NCI-H2081 (cell line): ENCODE data around the gene ALG12.

Source experiments
- DNase-seq, 2 experiments: peaks; one replicate each; lab custom pipeline; 2025; lab: John Stamatoyannopoulos, UW

ALG12 gene

DNA sequence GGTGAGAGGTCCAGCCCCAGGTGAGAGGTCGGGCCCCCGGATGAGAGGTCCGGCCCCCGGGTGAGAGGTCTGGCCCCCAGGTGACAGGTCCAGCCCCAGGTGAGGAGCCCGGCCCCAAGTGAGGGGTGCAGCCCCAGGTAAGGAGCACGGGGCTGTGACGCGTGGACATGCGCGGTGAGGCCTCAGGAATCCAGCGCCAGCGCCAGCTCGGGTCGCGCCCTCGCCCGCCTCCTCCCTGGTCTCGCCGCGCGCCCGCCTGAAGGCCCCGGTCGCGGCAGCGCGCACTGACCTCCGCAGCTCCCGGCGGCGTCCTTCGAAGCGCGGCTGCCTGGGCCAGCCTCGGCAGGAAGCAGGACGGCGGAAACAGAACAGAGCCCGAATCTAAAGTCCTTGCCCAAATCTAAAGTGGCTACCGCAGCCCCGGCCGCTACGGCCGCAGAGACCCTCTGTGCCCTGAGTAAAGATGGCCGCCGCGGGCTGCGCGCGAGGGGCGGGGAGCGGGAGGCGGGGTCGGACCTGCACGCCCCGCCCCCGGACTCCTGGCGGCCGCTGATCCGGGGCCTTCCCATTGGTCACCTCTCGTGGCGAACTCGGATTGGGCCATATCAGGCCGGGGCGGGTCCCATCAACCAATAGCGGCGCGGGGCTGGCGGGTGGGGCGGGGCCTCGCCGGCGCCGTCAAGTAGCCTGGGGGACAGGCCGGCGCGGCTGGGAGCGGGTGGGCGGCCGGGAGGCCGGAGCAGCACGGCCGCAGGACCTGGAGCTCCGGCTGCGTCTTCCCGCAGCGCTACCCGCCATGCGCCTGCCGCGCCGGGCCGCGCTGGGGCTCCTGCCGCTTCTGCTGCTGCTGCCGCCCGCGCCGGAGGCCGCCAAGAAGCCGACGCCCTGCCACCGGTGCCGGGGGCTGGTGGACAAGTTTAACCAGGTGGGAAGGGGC is at the start of gene ALG12, which contains the start of gene CRELD2:
Gene ALG12 (minus strand): TSS at position 465 of the 937 bp plus-strand sequence. CDS start 4,673 bp downstream, outside the sequence.
Gene CRELD2 (plus strand): TSS at position 661 of the 937 bp plus-strand sequence. CDS start 136 bp downstream, at position 797.
- peak; percentile 87 to 90 for DNase-seq

DNA sequence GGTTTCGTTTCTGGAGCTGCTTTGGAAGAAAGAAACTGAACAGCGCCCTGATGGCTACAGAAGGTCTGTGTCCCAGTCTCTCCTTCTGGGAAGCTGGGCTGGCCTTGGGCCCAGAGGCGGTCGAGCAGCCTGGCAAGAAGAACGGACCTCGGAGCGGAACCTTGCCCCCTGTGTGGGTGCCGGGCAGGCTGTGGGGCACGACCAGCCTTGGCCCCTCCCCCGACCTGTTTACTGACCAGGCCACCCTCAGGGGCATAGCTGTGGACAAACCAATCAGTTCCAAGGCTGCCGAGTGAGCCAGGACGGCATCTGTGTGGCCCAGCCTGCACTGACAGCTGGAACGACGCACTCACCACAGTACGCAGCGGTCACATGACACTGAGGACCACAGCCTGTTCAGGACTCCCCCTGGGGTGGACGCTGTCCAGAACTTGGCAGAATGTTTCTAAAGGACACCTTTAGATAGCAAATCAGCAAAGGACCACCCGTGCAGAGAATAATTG is 49.5 kb upstream of the ALG12 start:
- no peak for DNase-seq

DNA sequence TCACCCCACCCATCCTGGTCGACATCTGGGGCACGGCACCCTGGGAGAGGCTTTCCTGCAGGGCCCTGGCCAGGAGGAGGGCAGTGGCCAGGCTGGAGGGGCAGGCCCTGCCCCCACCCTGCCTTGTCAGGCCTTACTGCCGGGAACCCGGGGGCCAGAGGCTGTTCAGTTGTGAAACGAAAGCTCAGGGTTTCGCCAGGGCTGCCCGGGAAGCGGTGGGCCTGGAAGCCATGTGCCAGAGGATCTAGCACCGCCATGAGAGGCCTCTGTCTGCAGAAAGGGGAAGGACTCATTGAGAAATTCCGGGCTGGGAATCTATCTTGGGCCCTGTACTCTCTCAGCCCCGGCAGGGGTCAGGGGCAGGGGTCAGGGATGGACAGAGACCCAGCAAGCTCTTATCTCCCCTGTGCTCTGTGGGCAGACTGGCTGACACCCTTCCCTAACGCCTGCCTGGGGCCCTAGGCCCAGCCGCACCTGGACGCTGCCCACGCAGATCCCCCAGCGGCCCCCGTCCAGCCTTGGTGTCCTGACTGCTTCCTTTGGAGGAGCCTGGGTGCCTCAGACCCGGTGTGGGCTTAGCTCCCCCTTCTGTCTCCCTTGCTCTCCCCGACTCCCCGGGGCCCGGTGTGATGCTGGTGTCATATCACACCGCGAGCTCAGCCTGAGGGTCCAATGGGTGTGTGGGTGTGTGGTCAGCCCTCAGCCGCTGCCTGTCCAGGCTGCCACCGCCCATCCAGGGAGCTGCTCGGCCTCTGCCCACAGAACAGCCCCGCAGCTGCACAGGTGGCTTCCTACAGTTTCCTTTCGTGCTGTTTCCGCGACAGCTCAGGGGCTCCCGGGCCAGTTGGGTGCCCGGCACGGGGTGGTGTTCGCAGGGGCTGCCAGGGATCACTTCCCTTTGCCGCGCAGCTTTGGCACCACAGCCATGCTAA is 48.8 kb upstream of the ALG12 start:
- DNase-seq: no peak

DNA sequence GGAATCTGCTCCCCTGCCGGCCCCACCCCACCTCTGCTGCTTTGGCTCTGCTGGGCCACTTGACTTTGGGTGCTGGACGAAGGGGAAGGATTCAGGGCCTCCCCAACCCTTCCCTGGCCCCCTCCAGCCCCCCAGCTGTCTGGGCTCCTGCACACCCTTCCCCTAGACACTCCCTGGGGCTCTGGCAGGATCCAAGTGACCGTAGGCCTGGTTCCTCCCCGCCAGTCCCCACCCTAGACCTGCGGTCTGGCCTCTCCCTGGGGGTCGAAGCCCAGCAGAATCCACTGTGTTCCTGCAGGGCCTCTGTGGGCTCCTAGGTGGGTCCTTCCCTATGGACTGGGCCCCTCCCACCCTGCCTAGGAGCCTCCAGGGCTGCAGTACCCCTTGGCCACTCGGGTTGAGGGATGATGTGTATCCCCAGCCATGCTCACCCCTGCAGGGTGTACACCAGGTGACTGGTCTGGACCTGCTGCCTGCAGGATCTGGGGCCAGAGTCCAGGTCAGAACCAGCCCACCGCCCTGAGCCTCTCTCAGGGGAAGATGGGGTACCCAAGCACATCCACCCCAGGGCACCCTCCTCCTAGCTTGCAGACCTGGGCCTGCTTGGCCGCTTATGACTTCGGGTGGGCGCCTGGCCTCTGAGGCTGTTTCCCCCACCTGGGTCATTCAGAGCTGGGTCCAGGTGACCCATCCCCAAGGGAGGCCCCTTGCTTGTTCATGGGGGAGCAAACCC is 48.0 kb upstream of the ALG12 start:
- no peak for DNase-seq

DNA sequence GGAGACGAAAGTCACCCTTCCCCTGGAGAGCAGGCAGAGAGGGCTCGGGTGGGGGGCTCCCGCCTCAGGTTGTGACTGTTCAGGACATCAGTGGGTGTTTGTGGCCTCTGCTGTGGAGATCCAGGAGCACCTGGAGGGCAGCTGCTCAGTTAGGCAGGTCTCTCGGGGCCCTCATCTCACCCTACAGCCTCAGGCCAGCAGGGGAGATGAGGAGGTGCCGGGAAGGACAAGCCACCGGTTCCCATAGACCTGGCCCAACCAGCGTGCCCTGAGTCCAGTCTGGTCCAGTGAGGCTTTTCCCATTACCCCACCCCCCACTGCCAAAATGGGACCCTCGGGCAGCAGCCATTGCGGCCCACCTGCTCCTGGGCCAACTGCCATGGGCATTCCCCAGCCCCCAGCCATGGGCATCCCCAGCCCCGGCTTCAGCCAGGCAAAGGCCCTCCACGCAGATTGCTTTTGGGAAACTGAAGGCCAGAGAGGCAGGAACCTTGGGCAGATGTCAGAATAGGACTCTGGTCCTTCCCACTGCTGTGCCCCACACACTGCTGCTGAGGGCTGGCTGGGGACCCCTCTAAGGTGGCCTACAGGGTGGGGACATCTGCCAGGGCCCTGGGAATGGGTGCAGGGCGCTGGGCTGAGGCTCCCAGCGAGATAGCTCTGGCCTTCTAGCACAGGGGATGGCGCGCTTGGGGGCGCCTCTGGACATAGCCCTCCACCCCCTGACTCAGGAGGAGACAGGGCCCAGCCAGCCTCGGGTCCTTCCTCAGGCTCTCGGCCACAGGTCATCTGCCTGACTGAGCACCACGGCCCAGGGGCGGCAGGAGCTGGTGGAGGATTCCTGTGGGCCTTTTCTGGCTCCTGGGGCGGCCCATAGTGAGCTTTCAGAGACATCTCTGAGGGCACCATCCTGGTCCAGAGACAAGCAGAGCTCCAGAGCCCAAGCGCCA is 47.1 kb upstream of the ALG12 start:
- DNase-seq: no peak

DNA sequence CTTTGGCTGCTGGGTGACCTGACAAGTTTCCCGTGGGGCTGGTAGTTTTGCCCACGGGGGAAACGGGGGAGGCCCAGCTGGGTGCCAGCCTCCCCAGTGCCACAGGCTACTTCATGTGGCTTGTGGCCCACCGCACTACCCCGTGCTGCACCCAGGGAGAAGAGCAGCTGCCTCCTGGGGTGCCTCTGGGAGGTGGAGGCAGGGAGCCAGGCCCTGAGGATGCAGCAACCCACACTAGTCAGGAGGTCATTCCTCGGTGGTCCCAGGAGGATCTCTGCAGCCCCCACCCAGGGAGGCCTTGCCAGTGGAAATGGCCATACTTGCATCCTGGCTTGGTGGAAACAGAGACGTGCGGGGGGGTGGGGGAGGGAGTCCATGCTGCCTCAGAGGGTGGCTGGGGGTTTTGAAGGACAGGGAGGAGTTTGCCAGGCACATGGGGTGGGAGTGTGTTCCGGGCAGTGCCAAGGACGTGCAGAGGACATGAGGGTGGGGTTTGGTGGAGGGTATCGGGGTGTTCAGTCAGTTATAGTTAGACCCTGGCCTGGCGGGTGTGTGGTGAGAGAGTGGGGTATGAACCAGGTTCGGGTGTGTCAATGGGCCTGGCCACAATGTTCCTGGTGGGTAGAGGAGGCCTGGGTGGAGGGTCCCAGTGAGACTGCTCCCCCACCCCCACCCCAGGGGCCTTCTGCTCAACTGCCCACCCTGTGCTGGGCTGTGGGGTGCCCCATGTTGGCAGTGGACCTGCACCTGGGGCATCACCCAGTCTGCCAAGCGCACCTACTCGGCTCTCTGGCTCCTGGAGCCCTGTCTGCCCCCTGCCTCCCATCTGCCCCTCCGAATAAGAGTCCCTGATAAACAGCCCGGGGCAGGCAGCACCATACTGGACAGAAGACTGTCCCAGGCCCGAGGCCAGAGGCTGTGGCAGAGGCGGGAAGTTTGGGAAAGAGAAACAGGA is 46.2 kb upstream of the ALG12 start:
- DNase-seq: no peak

DNA sequence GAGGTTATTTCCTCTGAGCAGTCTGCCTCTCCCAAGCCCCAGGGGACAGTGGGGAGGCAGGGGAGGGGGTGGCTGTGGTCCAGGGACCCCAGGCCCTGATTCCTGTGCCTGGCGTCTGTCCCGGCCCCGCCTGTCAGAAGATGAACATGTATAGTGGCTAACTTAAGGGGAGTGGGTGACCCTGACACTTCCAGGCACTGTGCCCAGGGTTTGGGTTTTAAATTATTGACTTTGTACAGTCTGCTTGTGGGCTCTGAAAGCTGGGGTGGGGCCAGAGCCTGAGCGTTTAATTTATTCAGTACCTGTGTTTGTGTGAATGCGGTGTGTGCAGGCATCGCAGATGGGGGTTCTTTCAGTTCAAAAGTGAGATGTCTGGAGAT is 45.4 kb upstream of the ALG12 start:
- DNase-seq: peak in 1 of 2 experiments; percentile 51

DNA sequence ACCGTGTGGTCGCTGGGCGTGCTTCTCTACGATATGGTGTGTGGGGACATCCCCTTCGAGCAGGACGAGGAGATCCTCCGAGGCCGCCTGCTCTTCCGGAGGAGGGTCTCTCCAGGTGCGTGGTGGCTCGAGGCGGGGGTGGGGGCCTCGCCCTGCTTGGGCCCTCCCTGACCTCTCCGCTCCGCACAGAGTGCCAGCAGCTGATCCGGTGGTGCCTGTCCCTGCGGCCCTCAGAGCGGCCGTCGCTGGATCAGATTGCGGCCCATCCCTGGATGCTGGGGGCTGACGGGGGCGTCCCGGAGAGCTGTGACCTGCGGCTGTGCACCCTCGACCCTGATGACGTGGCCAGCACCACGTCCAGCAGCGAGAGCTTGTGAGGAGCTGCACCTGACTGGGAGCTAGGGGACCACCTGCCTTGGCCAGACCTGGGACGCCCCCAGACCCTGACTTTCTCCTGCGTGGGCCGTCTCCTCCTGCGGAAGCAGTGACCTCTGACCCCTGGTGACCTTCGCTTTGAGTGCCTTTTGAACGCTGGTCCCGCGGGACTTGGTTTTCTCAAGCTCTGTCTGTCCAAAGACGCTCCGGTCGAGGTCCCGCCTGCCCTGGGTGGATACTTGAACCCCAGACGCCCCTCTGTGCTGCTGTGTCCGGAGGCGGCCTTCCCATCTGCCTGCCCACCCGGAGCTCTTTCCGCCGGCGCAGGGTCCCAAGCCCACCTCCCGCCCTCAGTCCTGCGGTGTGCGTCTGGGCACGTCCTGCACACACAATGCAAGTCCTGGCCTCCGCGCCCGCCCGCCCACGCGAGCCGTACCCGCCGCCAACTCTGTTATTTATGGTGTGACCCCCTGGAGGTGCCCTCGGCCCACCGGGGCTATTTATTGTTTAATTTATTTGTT is 44.8 kb upstream of the ALG12 start:
- DNase-seq: no peak

DNA sequence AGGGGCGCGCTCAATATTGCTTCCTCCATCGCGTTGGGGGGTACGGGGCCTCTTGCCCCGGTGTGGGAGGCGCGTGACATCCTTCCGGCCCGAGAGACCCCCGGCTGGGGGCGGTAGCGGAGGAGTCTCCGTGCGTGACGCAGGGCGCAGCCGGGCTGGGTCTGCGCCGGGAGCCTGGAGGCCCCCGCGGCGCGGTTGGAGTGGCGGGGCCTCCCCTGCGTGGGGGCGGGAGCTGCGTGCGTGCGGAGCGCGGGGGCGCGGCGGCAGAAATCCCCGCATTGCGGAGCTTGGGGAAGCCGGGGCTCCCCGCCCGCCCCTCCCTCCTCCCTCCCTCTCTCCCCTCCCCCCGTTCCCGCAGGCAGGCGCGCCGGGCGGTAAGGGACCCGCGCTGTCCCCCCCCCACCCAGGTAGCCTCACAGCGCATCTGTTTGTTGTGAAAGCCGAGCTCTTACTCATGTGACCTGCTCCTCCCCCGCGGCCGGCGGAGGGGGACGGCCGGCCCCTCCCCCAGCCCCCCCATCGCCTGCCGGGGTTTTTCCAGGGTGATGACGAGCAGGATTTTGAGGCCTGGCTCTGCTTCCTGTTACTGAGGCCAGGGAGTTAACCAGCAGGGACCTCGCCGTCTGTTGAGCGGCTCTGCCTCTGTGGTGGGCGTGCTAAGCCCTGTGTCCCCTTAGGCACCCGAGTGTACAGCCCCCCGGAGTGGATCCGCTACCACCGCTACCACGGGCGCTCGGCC is 43.9 kb upstream of the ALG12 start:
- DNase-seq: peak; percentile 71 to 84

DNA sequence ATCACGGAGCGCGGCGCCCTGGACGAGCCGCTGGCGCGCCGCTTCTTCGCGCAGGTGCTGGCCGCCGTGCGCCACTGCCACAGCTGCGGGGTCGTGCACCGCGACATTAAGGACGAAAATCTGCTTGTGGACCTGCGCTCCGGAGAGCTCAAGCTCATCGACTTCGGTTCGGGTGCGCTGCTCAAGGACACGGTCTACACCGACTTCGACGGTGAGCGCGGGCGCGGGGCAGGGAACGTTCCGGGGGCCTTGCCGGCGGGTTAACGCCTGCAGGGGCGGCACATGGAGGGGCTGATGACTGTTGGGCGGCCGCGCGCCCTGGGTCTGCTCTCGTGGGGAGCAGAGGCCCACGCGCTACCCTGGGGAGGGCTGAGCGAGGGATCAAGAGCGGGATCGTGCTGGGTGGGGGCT is 43.4 kb upstream of the ALG12 start:
- no peak for DNase-seq

DNA sequence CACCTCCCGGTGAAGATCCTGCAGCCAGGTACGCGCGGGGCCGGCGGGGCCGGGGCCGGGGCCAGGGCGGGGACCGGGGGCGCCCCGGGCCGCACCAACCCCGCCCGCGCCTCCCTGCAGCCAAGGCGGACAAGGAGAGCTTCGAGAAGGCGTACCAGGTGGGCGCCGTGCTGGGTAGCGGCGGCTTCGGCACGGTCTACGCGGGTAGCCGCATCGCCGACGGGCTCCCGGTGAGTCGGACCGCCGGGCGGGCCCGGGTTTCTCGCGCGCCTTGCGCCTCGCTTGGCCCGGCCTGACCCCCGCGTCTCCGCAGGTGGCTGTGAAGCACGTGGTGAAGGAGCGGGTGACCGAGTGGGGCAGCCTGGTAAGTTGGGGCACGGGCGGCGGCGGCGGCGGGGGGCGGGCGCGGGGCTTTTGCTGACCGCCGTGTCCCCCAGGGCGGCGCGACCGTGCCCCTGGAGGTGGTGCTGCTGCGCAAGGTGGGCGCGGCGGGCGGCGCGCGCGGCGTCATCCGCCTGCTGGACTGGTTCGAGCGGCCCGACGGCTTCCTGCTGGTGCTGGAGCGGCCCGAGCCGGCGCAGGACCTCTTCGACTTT is 42.9 kb upstream of the ALG12 start:
- peak in 1 of 2 experiments; percentile 16 for DNase-seq

DNA sequence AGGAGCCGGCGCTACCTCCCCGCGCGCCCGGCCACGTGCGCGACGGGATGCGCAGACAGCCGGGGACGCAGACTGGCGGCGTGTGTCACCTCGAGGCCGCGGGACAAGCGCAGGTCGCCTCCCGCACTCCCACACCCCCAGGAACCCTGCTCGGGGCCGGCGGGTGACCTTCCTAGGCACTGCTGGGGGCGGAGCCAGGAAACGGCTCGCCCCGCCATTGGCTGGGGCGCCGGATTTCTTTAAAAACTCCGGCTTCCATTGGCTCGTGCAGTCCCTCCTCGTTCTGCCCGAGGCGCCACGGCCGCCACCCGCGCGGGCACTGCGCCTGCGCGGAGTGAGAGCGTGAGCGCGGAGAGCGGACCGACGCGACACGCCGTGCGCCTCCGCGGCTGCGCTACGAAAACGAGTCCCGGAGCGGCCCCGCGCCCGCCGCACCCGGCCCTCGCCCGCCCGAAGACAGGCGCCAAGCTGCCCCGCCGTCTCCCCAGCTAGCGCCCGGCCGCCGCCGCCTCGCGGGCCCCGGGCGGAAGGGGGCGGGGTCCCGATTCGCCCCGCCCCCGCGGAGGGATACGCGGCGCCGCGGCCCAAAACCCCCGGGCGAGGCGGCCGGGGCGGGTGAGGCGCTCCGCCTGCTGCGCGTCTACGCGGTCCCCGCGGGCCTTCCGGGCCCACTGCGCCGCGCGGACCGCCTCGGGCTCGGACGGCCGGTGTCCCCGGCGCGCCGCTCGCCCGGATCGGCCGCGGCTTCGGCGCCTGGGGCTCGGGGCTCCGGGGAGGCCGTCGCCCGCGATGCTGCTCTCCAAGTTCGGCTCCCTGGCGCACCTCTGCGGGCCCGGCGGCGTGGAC is 42.1 kb upstream of the ALG12 start, which contains the start of gene PIM3:
Gene PIM3 (plus strand): TSS at position 614 of the 846 bp plus-strand sequence. CDS start 176 bp downstream, at position 790.
- DNase-seq: peak; percentile 91 to 95

DNA sequence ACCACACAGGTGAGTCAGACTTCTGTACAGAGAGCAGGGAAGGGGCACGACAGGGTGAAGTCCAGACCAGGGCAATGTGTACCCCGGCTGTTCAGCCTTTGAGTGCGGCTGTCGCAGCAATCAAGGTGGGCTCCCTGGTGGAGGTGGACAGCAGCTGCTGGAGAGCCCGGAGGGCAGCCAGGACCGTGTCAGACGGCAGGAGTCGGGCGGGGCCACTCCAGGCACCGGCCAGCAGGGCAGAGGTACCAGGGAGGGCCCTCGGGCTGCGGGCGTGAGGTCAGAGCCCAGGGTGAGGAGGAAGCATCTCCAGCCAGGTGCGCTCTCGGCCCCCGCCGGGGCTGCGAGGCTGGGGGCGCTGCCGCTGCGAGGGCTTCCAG is 41.5 kb upstream of the ALG12 start:
- no peak for DNase-seq

DNA sequence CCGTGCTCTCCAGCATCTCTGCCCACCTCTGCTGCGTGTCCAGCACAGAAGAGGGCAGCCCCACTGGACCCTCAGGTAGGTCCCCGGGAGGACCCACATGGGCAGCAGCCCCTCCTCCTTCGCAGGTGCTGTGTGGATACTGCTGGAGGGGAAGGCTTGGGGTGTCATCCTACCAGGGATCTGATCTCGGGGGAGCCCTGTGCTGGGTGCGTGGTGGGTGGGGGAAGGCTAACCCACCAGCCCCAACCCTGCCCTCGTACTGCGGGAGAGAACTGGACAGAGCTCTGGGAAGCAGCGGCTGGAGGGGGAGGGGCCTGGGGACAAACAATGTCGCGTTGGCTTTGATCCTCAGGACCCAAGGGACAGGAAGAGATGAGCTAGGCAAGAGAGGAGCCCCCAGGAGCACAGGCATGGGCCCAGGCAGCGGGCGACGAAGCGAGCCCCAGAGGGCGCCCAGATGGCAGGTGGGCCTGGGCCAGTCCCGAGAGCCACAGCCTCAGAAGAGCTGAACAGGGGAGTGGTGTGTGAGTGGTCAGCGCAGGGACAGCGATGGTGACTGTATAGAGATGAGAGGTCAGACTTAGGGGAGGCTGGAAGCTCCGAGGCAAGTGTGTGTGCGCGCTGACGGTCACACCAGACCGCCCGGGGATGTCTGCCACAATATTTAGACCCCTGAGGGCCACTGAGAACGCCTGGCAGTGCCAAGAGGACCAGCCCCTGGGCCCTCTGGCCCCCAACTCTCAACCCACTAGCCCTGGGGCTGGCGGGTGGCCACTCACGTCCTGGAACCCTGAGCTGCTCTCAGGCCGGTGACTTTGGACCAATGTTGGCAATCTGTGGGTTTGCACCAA is 40.9 kb upstream of the ALG12 start:
- no peak for DNase-seq

DNA sequence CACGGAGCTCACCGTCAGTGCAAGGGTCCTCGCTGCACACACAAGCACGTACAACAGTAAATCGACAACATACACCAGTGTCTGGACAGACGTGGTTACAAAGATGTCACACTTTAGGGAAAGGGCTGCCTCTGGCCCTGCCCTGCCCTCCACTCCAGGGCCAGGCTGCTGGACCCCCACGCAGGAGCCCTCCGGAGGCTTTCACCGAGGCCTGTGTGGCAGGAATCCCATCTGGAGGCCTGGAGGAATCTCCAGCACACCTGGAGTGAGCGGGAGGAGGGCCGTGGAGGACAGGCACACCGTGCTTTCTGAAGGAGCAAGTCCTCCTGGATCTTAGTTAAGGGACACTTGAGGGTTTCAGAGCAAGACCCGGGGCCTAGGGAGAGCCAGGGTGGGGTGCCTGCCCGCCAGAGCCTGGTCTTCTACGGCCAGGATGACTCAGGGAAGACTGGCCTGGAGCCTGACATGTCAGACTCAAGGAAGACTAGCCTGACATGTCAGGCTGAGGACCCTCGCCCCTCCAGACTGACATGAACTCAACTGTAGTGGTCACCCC is 40.2 kb upstream of the ALG12 start:
- no peak for DNase-seq
